ENCODE measurements around the gene NAA16. TPM values are rescaled to one million over a fixed set of nuclear protein-coding genes. Genes with fewer than 3 reads are reported as not detected.

NAA16 gene
- total RNA-seq, 2 donors from 2014 or later = 38.3 to 41.5 TPM

DNA sequence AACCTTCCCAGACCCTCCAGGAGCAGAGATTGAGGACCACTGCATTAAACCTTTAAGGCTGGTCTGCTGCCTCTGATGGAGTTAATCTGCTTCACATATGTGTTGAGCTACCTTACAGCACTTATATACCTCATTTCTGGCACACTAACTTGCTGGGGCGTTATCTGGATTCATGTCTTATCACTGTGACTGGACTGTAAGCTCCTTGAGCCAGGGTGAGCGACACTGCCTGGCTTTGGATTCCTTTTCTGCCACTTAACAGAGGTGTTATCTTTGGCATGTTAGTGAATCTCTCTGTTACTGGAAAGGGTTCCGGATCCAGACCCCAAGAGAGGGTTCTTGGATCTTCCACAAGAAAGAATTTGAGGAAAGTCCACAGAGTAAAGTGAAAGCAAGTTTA lies 76.5 kb downstream of the NAA16 start:
- H3K9me3 ChIP-seq (ENCODE audit: control insufficient read depth, low read length, poor library complexity, severe bottlenecking) = no peaks in the 10 kb centered on the region
- Mint-ChIP-seq H3K36me3 (ENCODE audit: low read depth) (no peaks in the 10 kb centered on the region), H3K27me3 (no peaks in the 10 kb centered on the region), H3K27ac (no peak overlapping the region), H3K4me1 (peaks cover 3% of the 10 kb centered on the region), H3K4me3 (no peak overlapping the region)
- DNase-seq (no peak), ATAC-seq (no peak)

DNA sequence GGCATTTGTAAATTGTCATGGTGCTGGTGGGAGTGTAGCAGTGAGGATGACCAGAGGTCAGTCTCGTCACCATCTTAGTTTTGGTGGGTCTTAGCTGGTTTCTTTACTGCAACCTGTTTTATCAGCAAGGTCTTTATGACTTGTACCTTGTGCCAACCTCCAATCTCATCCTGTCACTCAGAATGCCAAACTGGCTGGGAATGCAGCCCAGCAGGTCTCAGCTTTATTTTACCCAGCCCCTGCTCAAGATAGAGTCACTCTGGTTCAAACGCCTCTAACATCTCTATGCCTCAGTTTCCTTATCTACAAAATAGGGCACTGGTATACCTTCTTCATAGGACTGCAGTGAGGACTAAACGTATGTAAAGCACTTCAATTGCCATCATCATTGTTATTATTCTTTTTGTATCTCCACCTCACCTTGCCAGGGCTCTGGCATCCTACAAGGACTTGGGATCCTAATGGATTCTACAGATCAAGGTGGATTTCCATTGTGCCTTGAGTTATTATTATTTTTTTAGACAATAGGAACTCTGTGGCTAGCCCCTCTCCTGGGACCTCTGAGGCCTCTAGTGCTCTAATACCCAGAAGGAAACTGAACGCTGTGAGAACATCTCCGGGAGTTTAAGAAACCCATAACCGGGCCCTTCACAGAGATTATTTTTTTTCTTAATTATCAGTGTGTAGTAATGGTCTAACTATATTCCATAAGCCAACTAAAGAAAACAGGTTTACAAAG lies 77.2 kb downstream of the NAA16 start:
- no peak for ATAC-seq
- no peaks in the 10 kb centered on the region for H3K36me3 Mint-ChIP-seq (ENCODE audit: low read depth)
- peaks cover 3% of the 10 kb centered on the region for H3K4me1 Mint-ChIP-seq
- no peaks in the 10 kb centered on the region for H3K9me3 ChIP-seq (ENCODE audit: control insufficient read depth, low read length, poor library complexity, severe bottlenecking)
- no peaks in the 10 kb centered on the region for H3K27me3 Mint-ChIP-seq
- H3K4me3 Mint-ChIP-seq = no peak overlapping the region
- DNase-seq = no peak
- no peak overlapping the region for H3K27ac Mint-ChIP-seq

DNA sequence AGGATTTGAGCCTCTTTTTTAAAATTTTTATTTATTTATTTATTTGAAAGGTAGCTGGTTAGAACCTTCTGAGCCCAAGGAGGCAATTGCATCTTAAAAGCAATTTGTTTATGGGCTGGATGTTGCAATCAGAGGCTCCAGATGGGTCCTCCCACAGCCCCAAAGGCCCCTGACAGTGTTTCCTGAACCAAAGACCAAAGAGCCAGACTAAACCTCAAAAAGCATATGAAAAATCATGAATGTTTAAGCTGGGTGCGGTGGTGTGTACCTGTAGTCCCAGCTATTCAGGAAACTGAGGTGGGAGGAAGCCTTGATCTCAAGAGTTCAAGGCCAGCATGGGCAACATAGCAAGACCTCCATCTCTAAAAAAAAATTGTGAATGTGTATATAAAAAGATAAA lies 78.5 kb downstream of the NAA16 start:
- Mint-ChIP-seq H3K27me3 (no peaks in the 10 kb centered on the region), H3K4me1 (peaks cover 3% of the 10 kb centered on the region), H3K36me3 (ENCODE audit: low read depth) (no peaks in the 10 kb centered on the region), H3K27ac (no peak overlapping the region), H3K4me3 (no peak overlapping the region)
- DNase-seq (no peak), ATAC-seq (no peak)
- no peaks in the 10 kb centered on the region for H3K9me3 ChIP-seq (ENCODE audit: control insufficient read depth, low read length, poor library complexity, severe bottlenecking)

DNA sequence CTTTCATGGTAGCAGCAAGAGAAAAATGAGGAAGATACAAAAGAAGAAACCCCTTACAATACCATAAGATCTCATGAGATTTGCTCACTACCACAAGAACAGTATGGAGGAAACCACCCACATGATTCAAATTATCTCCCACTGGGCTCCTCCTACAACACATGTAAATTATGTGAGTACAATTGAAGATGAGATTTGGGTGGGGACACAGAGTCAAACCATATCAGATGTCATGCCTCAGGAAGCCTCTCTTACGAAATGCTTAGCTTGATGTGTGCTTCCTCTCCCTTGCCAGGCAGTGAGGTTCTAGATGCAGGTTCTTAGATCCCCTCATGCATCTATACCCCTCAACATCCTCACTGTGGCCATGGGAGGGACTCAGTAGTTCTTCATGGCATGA lies 83.1 kb downstream of the NAA16 start:
- H3K27ac Mint-ChIP-seq = no peak overlapping the region
- H3K36me3 Mint-ChIP-seq (ENCODE audit: low read depth) = no peaks in the 10 kb centered on the region

DNA sequence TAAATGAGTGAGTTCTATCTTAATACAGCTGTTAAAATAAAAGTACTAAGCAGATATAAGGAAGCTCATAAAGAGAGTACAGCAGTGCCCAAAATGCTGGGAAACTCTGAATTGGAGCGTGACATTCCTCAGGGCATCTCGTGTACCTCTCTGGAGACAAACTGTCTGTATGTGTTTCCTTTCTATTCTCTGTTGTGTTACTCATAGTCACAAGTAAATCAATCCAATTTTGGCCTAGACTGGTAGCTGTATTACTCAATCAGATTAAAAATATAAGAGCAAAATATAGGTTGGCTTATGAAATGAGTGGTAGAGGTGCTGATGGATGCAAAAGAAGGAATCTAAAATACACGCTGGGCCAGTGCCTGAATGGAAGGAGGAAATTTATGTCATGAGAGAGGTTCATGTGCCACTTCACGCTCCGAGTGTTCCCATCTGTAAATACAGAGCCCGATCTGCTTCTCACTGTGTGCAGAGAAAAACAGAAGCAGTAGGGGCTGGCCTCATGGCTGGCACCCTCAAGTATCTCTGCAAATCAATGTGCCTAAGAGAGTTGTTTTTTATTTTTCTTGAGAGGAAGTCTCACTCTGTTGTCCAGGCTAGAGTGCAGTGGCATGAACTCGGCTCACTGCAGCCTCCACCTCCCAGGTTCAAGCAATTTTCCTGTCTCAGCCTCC lies 87.6 kb downstream of the NAA16 start:
- DNase-seq (no peak), ATAC-seq (no peak)
- Mint-ChIP-seq H3K4me1 (peaks cover 2% of the 10 kb centered on the region), H3K27me3 (no peaks in the 10 kb centered on the region), H3K36me3 (ENCODE audit: low read depth) (no peaks in the 10 kb centered on the region), H3K4me3 (no peak overlapping the region), H3K27ac (no peak overlapping the region)
- H3K9me3 ChIP-seq (ENCODE audit: control insufficient read depth, low read length, poor library complexity, severe bottlenecking) = no peaks in the 10 kb centered on the region

More for the DNA sequence above, 83.1 kb downstream of the NAA16 start:
- DNase-seq = no peak
- Mint-ChIP-seq H3K27me3 (no peaks in the 10 kb centered on the region), H3K4me1 (peaks cover 3% of the 10 kb centered on the region), H3K4me3 (no peak overlapping the region)
- no peaks in the 10 kb centered on the region for H3K9me3 ChIP-seq (ENCODE audit: control insufficient read depth, low read length, poor library complexity, severe bottlenecking)
- no peak for ATAC-seq

DNA sequence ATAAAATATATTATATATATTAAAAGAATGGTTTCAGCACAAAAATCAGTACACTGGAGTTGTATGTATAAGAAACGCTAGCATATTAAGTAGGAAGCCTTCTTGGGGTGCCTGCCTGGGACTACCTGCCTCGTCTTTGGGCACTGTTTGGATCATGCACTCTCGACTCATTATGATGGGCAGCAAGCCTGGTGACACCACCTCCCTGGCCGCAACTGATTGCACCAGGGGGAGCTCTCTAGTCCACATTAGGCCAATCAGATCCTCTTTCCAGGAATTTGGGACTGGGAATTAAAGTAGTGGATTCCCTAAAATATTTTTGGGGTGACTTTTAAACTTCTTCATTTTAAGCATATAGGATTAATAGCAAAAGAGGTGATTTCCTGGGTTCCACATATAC lies 90.3 kb downstream of the NAA16 start:
- ATAC-seq = no peak
- Mint-ChIP-seq H3K4me1 (peaks cover 5% of the 10 kb centered on the region), H3K4me3 (no peak overlapping the region), H3K27me3 (no peaks in the 10 kb centered on the region), H3K36me3 (ENCODE audit: low read depth) (no peaks in the 10 kb centered on the region), H3K27ac (no peak overlapping the region)
- no peaks in the 10 kb centered on the region for H3K9me3 ChIP-seq (ENCODE audit: control insufficient read depth, low read length, poor library complexity, severe bottlenecking)
- DNase-seq = no peak

DNA sequence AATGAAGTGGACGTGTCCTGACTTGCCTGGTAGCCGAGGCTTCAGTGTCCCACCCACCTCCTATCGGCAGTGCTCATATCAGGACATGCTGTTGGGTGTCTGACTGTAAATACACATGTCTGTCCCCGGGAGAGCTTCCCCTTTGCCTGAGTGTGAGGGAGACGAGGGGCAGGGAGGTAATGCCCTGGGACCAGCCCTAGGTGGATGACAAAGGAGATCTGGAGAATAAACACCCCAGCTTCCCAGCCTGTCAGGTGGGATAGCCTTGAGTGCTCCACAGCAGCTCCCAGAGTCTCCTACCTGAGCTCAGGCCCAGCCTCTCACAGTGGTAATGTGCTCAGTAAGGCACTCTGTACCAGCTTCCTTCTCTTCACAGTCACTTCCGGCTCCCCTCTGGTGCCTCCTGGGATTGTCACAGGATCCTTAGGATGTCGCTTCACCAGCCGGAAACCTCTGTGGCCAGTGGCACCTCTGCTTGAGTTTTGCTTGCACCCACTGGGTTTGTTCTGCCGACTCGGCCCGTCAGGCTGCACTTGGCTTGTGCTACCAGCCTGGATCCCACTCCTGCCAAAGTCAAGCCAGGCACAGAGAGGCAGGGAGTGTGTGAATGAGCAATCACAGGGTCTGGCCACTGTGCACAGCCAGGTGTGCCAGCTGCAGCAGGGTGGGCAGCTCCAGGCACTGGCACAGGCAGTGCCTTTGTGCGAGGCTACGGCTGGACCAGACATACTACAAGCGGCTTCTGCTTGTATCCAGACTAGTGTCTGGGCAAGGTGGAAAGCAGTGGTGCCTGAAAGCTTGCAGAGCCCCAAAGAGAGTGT lies 91.8 kb downstream of the NAA16 start:
- no peak overlapping the region for H3K4me3 Mint-ChIP-seq
- H3K9me3 ChIP-seq (ENCODE audit: control insufficient read depth, low read length, poor library complexity, severe bottlenecking) = no peaks in the 10 kb centered on the region
- DNase-seq = no peak
- no peaks in the 10 kb centered on the region for H3K27me3 Mint-ChIP-seq
- peak; percentile 14 for ATAC-seq
- peaks cover 5% of the 10 kb centered on the region for H3K4me1 Mint-ChIP-seq
- H3K27ac Mint-ChIP-seq = no peak overlapping the region
- no peaks in the 10 kb centered on the region for H3K36me3 Mint-ChIP-seq (ENCODE audit: low read depth)

DNA sequence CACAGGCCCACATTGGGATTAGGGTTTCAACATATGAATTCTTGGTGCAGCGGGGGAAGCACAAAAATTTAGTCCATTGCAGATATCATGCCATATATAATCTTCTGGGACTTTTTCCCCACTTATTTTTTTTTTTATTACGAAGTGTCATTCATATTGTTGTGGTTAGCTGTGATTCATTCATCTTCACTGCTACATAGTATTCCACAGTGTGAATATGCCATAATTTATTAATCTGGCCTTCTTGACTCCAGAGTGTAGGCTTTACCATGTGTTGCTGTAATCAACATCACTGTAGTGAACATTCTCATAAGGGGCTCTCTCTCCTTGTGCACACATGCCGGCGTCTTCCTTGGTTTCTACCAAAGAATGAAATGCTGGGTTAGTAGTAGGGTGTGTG lies 92.9 kb downstream of the NAA16 start:
- Mint-ChIP-seq H3K36me3 (ENCODE audit: low read depth) (no peaks in the 10 kb centered on the region), H3K27ac (no peak overlapping the region), H3K4me3 (no peak overlapping the region), H3K27me3 (no peaks in the 10 kb centered on the region), H3K4me1 (peaks cover 5% of the 10 kb centered on the region)
- no peak for DNase-seq
- no peak for ATAC-seq
- no peaks in the 10 kb centered on the region for H3K9me3 ChIP-seq (ENCODE audit: control insufficient read depth, low read length, poor library complexity, severe bottlenecking)

DNA sequence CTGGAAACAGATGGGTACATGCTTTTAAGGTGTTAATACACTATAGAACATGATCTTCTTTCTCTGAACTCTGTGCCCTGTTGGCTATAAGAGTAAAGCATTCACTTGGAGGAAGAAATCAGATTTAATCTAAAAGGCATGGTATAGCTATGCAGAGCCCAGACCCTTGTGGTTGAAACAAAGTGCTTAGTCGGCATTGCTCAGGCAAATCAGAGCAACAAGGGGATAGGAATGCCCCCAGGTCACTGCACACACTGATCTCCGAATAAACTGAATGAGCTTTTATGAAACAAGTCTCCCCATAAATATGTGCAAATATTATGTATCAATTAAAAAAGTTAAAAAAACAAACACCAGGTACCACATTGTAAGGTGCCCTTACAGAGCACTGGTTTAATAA lies 94.3 kb downstream of the NAA16 start:
- no peak for ATAC-seq
- H3K9me3 ChIP-seq (ENCODE audit: control insufficient read depth, low read length, poor library complexity, severe bottlenecking) = no peaks in the 10 kb centered on the region
- no peak overlapping the region for H3K4me3 Mint-ChIP-seq

DNA sequence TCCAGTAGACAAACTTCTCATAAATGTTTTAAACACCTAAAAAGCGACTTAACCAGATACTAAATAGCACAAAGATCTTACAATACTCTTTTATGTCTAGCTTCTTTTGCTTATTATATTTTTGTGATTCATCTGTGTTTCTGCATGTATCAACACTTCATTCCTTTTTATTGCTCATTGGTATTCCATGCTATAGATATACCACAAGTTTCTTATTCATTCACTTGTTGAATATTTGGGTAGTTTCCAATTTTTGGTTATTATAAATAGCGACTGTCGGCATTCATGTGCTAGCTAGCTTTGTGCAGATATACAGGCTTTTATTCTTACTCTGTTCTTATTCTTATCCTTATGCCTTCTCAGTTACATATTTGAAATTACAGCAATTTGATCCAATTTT lies 96.3 kb downstream of the NAA16 start:
- DNase-seq (no peak), ATAC-seq (no peak)
- no peaks in the 10 kb centered on the region for H3K9me3 ChIP-seq (ENCODE audit: control insufficient read depth, low read length, poor library complexity, severe bottlenecking)
- no peak overlapping the region for H3K27ac Mint-ChIP-seq
- no peak overlapping the region for H3K4me3 Mint-ChIP-seq
- no peaks in the 10 kb centered on the region for H3K36me3 Mint-ChIP-seq (ENCODE audit: low read depth)
- H3K4me1 Mint-ChIP-seq = peaks cover 5% of the 10 kb centered on the region
- no peaks in the 10 kb centered on the region for H3K27me3 Mint-ChIP-seq

More for the DNA sequence above, 94.3 kb downstream of the NAA16 start:
- Mint-ChIP-seq H3K4me1 (peaks cover 5% of the 10 kb centered on the region), H3K27ac (no peak overlapping the region), H3K36me3 (ENCODE audit: low read depth) (no peaks in the 10 kb centered on the region), H3K27me3 (no peaks in the 10 kb centered on the region)
- DNase-seq = no peak

DNA sequence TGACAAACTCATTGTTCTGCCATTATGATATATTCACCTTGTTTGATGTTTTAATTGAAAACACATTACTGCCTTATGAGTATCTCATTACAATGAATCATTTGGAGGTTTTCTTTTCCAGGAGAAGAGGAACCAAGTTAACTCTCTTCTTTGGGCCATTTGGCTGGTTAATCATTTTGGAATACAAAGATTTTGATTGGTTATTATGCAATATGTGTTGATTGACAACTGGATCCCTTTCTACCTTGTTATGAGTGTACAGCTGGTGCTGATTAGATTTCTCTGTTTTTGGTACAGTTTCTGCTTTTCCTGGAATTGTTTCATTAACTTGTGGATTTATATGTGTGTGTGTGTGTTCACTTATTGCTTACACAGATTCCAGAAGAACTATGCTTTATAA lies 97.1 kb downstream of the NAA16 start:
- no peaks in the 10 kb centered on the region for H3K27me3 Mint-ChIP-seq
- peaks cover 5% of the 10 kb centered on the region for H3K4me1 Mint-ChIP-seq
- H3K36me3 Mint-ChIP-seq (ENCODE audit: low read depth) = no peaks in the 10 kb centered on the region
- DNase-seq (no peak), ATAC-seq (no peak)
- H3K4me3 Mint-ChIP-seq = no peak overlapping the region
- no peaks in the 10 kb centered on the region for H3K9me3 ChIP-seq (ENCODE audit: control insufficient read depth, low read length, poor library complexity, severe bottlenecking)
- H3K27ac Mint-ChIP-seq = peak overlapping the region; percentile 41

DNA sequence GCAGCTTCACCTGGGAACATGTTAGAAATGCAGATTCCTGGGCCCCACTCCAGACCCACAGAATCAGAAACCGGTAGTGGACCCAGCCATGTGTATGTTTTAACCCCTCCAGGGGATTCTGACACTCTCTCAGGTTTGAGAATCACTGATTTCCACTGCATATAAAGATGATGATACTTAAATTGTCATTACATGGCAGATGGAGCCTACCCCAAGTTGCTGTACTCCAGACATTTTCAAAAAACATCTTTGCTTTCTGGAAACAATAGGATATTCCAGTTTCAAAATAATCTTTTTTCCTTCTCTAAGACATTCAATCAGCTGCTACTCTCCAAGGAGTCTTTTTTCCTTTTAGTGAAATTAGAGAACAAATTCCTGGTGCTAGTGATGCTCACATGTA lies 97.7 kb downstream of the NAA16 start:
- H3K27ac Mint-ChIP-seq = peak overlapping the region; percentile 41
- H3K27me3 Mint-ChIP-seq = no peaks in the 10 kb centered on the region
- DNase-seq = no peak
- H3K36me3 Mint-ChIP-seq (ENCODE audit: low read depth) = no peaks in the 10 kb centered on the region
- no peaks in the 10 kb centered on the region for H3K9me3 ChIP-seq (ENCODE audit: control insufficient read depth, low read length, poor library complexity, severe bottlenecking)
- peaks cover 5% of the 10 kb centered on the region for H3K4me1 Mint-ChIP-seq
- ATAC-seq = no peak
- H3K4me3 Mint-ChIP-seq = no peak overlapping the region

DNA sequence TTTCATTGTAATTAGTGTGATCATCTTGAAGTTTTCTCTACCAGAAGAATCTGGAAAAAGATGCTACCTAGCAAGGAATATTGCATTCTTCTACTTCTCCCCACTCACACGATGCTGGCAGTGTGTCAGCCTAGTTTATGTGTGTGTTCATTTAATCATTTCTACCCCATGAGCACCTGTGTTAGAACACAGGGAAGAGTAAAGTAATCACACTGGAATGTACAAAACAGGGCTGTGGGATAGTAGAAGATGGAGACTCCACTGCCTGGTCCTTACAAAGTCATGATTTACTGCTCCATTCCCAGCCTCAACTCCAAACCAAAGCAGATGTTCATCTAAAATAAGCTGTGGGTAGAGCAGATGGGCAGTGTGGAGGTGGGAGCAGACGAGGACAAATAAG lies 98.5 kb downstream of the NAA16 start:
- Mint-ChIP-seq H3K27ac (no peak overlapping the region), H3K4me1 (peaks cover 3% of the 10 kb centered on the region), H3K27me3 (no peaks in the 10 kb centered on the region)

More for the DNA sequence above, 98.5 kb downstream of the NAA16 start:
- ATAC-seq (no peak), DNase-seq (no peak)
- no peaks in the 10 kb centered on the region for H3K9me3 ChIP-seq (ENCODE audit: control insufficient read depth, low read length, poor library complexity, severe bottlenecking)
- Mint-ChIP-seq H3K36me3 (ENCODE audit: low read depth) (no peaks in the 10 kb centered on the region), H3K4me3 (no peak overlapping the region)

All from T-helper 17 cell (primary cell).